ENCODE data around the gene SGK1.
"Not testable (repeated sequence)": the region's sequence is repeated elsewhere in the genome, so short reads cannot be mapped to it uniquely, and the experiment has no call there.

The SGK1 gene

DNA sequence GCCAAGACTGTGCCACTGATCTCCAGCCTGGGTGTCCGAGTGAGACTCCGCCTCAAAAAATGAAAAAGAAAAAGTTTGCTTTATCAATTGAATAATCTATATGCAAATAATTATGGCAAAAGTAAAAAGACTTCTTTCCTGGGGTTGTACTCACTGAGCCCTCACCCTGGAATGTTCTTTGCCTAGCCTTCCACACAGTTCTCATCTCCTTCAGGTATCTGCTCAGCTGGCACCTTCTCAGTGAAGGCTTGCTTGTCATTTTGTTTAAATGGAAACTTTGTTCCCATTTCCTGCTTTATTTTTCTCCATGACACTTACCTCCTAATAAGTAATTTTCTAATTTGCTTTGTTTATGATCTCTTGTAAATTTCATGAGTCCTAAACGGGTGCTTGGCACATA is 96.7 kb downstream of the SGK1 start:
- Histone ChIP-seq H3K27me3 (replicated peaks) (no peaks in the 10 kb centered on the region), H3K4me3 (ENCODE audit: low read depth, low read length) (no peak overlapping the region), H3K27ac (no peak overlapping the region), H3K36me3 (replicated peaks) (no peaks in the 10 kb centered on the region)
- no peak for DNase-seq
- in situ Hi-C loops (cut with HindIII; ENCODE audit: low pct_ligation_motif_present, low sequenced_read_pairs) = no loop called here
- TF ChIP-seq, protein P1, sequence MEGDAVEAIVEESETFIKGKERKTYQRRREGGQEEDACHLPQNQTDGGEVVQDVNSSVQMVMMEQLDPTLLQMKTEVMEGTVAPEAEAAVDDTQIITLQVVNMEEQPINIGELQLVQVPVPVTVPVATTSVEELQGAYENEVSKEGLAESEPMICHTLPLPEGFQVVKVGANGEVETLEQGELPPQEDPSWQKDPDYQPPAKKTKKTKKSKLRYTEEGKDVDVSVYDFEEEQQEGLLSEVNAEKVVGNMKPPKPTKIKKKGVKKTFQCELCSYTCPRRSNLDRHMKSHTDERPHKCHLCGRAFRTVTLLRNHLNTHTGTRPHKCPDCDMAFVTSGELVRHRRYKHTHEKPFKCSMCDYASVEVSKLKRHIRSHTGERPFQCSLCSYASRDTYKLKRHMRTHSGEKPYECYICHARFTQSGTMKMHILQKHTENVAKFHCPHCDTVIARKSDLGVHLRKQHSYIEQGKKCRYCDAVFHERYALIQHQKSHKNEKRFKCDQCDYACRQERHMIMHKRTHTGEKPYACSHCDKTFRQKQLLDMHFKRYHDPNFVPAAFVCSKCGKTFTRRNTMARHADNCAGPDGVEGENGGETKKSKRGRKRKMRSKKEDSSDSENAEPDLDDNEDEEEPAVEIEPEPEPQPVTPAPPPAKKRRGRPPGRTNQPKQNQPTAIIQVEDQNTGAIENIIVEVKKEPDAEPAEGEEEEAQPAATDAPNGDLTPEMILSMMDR (IDR thresholded peaks at IDR 0.05; ENCODE audit: low read depth, low read length, missing control alignments) = no peak

DNA sequence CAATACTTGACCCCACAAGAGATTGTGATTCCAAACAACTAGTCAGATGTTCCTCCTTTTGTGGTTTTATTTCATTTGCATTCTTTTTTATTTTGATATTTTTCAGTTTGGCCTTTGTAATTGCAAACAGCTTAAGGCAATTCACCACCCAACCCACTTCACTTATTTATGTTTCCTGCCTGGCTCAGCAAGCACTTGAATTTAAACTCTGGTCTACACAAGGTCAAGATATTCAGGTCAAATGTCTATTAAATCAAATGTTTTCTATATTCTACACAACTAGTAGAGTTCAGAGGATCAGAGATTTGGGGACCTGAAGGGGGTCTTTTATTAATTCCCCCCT is 100.1 kb downstream of the SGK1 start:
- no peak for DNase-seq
- Histone ChIP-seq H3K27ac (no peak overlapping the region), H3K36me3 (replicated peaks) (no peaks in the 10 kb centered on the region), H3K27me3 (replicated peaks) (no peaks in the 10 kb centered on the region), H3K4me3 (ENCODE audit: low read depth, low read length) (no peak overlapping the region)
- in situ Hi-C loops (cut with HindIII; ENCODE audit: low pct_ligation_motif_present, low sequenced_read_pairs) = no loop called here
- TF ChIP-seq, protein P1 (IDR thresholded peaks at IDR 0.05; ENCODE audit: low read depth, low read length, missing control alignments) = no peak

DNA sequence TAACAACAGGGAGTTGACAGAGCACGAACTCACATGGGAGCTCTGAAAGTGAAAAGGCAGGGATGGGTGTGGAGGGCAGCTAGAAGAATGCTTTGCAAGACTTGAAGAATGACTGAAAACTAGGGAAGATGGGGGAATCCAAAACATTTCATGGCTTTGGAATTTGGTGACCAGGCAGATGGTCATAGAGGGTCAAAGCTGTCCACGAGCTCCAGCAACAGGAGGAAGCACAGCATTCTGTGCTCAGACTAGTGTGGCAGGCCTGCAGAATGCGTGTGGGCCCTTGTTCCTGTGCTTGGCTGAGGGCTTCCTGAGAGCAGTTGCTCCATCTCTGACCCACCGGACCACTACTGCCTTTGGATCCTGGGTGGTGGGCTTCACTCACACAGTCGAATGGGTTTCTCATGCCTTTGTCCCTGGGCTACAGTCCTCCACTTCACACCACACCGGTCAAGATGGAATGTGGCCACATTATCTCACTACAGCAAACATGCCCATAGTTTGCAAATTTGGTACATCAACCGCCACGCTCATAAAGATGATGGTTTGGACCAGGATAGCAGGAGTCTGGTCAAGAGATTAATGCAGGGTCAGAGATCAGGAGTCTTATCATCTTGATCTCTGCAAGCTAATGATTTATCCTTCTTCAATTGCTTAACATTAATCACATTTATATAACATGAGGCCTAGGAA is 100.7 kb downstream of the SGK1 start:
- Histone ChIP-seq H3K27me3 (replicated peaks) (no peaks in the 10 kb centered on the region), H3K27ac (no peak overlapping the region), H3K4me3 (ENCODE audit: low read depth, low read length) (no peak overlapping the region), H3K36me3 (replicated peaks) (no peaks in the 10 kb centered on the region)
- DNase-seq = peak; percentile 14
- TF ChIP-seq, protein P1 (IDR thresholded peaks at IDR 0.05; ENCODE audit: low read depth, low read length, missing control alignments) = no peak
- in situ Hi-C loops (cut with HindIII; ENCODE audit: low pct_ligation_motif_present, low sequenced_read_pairs) = no loop called here

DNA sequence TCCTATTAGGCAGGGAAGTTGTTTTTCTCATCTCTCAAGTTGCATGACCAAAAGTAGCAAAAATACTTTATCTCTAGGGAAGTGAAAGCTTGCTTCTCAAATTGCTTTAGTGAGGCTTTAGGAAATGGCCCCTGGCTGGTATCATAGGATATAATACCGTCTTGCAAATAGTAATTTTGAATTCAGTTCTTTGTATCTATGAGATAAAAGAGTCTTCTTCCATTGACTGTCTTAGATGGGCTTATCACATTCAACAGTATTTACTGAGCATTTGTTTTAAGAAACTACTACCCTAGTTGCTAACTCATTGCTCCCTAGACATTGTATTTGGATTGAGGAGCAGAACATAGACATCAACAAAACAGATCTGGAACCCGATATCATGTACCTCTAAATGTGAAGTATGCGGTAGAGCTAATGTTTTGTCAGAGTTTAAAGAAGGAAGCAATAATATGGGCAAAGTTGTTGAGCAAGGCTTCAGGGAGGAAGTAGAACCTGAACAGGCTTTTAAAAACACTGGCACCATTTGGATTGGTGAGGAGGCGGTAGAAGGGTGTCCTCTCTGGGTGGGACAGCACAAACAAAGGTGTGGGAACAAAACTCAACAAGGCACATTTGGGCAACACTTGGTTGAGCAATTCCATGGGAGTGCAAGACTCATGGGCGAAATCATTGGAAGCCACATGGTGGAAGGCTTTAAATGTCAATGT is 101.5 kb downstream of the SGK1 start:
- in situ Hi-C loops (cut with HindIII; ENCODE audit: low pct_ligation_motif_present, low sequenced_read_pairs) = no loop called here
- no peaks in the 10 kb centered on the region for H3K36me3 ChIP-seq (replicated peaks)
- H3K27ac ChIP-seq = no peak overlapping the region
- TF ChIP-seq, protein P1 (IDR thresholded peaks at IDR 0.05; ENCODE audit: low read depth, low read length, missing control alignments) = no peak
- no peaks in the 10 kb centered on the region for H3K27me3 ChIP-seq (replicated peaks)
- no peak overlapping the region for H3K4me3 ChIP-seq (ENCODE audit: low read depth, low read length)
- no peak for DNase-seq

DNA sequence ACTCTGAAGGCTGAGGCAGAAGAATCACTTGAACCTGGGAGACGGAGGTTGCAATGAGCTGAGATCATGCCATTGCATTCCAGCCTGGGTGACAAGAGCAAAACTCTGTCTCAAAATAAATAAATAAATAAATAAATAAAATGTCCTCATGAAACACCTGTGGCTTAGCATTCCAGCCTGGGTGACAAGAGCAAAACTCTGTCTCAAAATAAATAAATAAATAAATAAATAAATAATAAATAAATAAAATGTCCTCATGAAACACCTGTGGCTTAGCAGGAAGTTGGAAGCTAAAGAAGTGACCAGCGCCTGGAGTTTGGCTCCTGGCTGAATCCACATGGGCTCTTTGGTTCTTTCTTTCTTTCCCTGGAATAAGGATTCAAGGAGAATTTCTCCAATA is 104.5 kb downstream of the SGK1 start:
- H3K27ac ChIP-seq; H3K27me3 ChIP-seq (replicated peaks); in situ Hi-C loops (cut with HindIII; ENCODE audit: low pct_ligation_motif_present, low sequenced_read_pairs); H3K36me3 ChIP-seq (replicated peaks); H3K4me3 ChIP-seq (ENCODE audit: low read depth, low read length); DNase-seq: not testable (repeated sequence)

DNA sequence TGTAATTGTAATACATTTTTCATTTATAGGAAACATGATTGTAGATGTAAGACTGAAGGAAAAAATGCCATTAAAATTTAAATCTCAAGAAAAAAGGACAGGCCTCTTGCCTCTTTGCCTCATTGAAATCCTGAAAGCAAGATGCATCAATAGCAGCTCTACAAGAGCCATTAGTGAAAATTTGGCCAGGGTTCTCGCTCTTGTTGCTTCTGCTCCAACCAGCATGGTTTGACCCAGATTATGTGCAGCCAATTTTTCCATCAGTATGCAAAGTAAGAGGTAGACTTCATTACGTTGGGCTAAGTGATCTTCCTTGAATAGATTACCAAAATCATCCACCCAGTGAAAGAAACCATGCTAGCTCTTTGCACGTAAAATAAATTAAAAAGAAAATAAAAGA is 106.6 kb downstream of the SGK1 start:
- TF ChIP-seq, protein P1 (IDR thresholded peaks at IDR 0.05; ENCODE audit: low read depth, low read length, missing control alignments) = no peak
- Histone ChIP-seq H3K27me3 (replicated peaks) (no peaks in the 10 kb centered on the region), H3K36me3 (replicated peaks) (no peaks in the 10 kb centered on the region), H3K4me3 (ENCODE audit: low read depth, low read length) (no peak overlapping the region), H3K27ac (no peak overlapping the region)
- no peak for DNase-seq
- in situ Hi-C loops (cut with HindIII; ENCODE audit: low pct_ligation_motif_present, low sequenced_read_pairs) = no loop called here
